T-helper 1 cell treated with Interleukin-12 subunit alpha and Interleukin-12 subunit beta and Interleukin-4 antibody, amounts not matched to agents 30 ng/mL and 1 ng/mL, for 36 hours (primary cell): Measurements from ENCODE around the gene BRD9. TPM values are rescaled to one million over a fixed set of nuclear protein-coding genes. Genes with fewer than 3 reads are reported as not detected.
"Not testable (repeated sequence)": the region's sequence is repeated elsewhere in the genome, so short reads cannot be mapped to it uniquely, and the experiment has no call there.

ENCODE experiments used
- intact Hi-C: fragments of 100-400 bp; cut with micrococcal nuclease; formaldehyde crosslinking; loops from one replicate; pipeline ENCODE4 v1.15.1; 2024
- total RNA-seq: library from RNA; stranded (reverse); gene quantifications from 2 replicates; pipeline ENCODE4 v1.2.3, GENCODE V29; 2022

The BRD9 gene
- total RNA-seq, 1 donor from 2014 or later: 62.8 TPM

GRCh38 chr5:881551-881935 is 11.1 kb downstream of the BRD9 start:
- intact Hi-C loops: no loop called here

- intact Hi-C loops: no loop called here
These were observed 11.6 kb downstream of the BRD9 start for GRCh38 chr5:880816-881550.

- intact Hi-C loops: not testable (repeated sequence)
These were observed 13.9 kb downstream of the BRD9 start for GRCh38 chr5:878677-879076.

GRCh38 chr5:878125-878524 is 14.5 kb downstream of the BRD9 start:
- intact Hi-C loops: no loop called here

- intact Hi-C loops: no loop called here
These were observed 15.9 kb downstream of the BRD9 start for GRCh38 chr5:876398-877365.

- intact Hi-C loops: no loop called here
These were observed 16.7 kb downstream of the BRD9 start for GRCh38 chr5:875931-876330.

GRCh38 chr5:873328-873727 is 19.3 kb downstream of the BRD9 start:
- intact Hi-C loops: no loop called here

GRCh38 chr5:872301-872700 is 20.3 kb downstream of the BRD9 start:
- intact Hi-C loops: no loop called here

- intact Hi-C loops: no loop called here
These were observed 20.9 kb downstream of the BRD9 start for GRCh38 chr5:871596-872298.

GRCh38 chr5:870956-871355 is 21.6 kb downstream of the BRD9 start:
- intact Hi-C loops: no loop called here

GRCh38 chr5:868428-869135 is 24.0 kb downstream of the BRD9 start:
- intact Hi-C loops: no loop called here

- intact Hi-C loops: no loop called here
These were observed 25.2 kb downstream of the BRD9 start for GRCh38 chr5:867300-867870.

GRCh38 chr5:865771-866170 is 26.8 kb downstream of the BRD9 start:
- intact Hi-C loops: no loop called here

GRCh38 chr5:865168-865521 is 27.5 kb downstream of the BRD9 start:
- intact Hi-C loops: no loop called here

- intact Hi-C loops: no loop called here
These were observed 28.0 kb downstream of the BRD9 start for GRCh38 chr5:864492-865167.

GRCh38 chr5:863244-863805 is 29.3 kb downstream of the BRD9 start:
- intact Hi-C loops: no loop called here

- intact Hi-C loops: no loop called here
These were observed 30.0 kb downstream of the BRD9 start for GRCh38 chr5:862367-863243.

GRCh38 chr5:861442-862366 is 30.9 kb downstream of the BRD9 start:
- intact Hi-C loops: no loop called here
